Melanocyte of skin (primary cell): ENCODE data around the gene NFYC. TPM values are rescaled to one million over a fixed set of nuclear protein-coding genes. Genes with fewer than 3 reads are reported as not detected.

Experiments used
- small RNA-seq, 2 donors: library from RNA; depleted of rRNA; stranded (forward); fragments of <200 nt; gene quantifications; one replicate each; pipeline ENCODE3, GENCODE V24; 2012
- total RNA-seq, 2 donors: library from RNA; depleted of rRNA; stranded (reverse); fragments of >200 nt; gene quantifications; 2 replicates each; pipeline ENCODE4 v1.2.3, GENCODE V29; 2012

NFYC gene
- 10 to 100 TPM; 32.0 to 36.0 TPM for total RNA-seq

DNA sequence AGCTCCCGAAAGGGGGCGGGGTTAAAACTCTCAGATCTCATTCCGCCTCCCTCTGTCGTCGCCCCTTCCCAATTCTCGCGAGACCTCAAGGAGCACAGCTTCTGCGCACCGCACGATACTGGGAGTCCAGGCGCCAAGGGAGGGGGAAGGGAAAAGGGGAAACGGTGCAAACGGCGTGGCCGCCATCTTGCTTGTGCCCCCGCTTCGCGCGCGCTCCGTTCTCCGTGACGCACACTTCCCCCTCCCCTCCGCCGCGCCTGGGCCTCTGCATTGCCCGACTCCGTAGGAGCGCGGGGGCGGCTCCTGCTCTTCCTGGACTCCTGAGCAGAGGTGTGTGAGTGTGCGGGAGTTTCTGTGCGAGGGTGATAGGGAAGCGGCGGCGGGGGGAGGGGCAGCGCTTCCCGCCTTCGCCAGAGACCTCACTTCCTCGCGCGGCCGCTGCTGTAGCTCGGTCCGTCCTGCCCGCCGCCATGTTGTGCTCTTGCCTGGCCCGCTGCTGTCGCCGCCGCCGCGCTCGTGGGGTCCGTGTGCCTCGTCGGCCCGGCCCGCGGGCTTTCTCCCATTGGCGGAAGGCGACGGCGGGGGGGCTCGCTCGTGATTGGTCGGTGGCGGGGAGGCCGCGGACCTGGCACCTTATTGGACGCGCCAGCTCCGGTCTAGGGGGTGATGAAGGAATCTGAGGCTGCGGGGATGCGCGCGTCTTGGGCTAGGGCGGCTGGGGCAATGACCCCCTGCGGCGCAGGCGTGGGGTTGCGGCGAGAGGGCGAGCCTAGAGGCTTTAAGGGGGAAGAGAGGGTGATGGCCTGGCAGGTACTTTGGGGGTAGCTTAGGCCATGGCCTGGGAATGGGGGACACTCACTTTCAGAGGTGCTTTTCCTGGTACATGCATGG, at the start of gene NFYC:
TSS of gene NFYC (plus strand) at position 167 of the 891 bp plus-strand sequence. CDS start 47,140 bp downstream, outside the sequence.

DNA sequence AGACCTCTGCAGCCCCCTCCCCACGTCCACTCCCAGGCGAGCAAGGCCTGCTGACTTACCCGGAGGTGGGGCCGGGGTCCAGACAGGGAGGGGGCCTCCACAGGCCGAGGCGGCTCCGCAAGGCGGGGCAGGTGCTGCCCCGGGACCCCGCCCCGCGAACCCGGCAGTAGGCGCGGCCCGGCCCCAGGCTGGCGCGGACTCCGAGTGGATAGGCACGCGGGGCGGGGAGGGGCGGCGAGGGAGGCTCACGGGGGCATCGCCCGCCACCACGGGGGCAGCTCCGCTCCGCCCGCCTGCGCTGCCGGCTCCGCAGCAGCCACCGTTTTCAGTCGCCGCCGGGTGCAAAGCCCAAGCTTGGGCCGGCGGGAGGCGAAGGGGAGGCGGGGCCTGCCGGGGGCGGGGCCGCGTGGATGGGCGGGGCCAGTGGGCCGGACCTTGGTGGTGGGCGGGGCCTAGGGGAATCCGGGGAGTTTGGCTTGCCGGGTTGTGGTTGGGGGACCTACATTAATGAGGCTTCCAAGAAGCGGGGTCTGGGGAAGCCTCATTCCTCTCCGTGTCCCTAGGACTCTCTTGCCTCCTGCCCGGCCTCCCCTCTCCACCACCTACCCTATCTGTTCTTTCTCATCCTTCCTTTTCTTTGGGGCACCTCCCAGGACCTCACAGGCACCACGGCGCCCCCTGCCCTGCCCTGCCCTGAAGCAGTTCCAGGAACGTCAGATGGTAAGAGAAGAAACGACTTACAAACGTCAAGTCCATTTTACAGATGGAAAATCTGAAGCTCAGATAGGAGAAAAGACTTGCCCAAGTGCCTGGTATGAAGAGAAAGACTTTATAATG, 26.0 kb upstream of the NFYC start, which contains the start of gene RIMS3:
TSS of gene RIMS3 (minus strand) at position 348 of the 837 bp plus-strand sequence. CDS start 23,757 bp downstream, outside the sequence.

GRCh38 chr1:40783001-40783905, 91.7 kb downstream of the NFYC start, which contains the start of gene KCNQ4:
Gene KCNQ4, plus strand, starts transcription at chr1:40783787. Its CDS starts 307 bp downstream, at chr1:40784094.

Small RNA genes within 50 kb of the gene (small RNA-seq; reads per million reads assigned to genes)
- gene MIR30C1 (5.2 to 13.1 reads per million in 2 donors), gene MIR30E (6,548 to 9,350 reads per million in 2 donors), gene RN7SL326P (0 to 0.04 reads per million in 2 donors)

Other genes starting within 250 kb of the NFYC start
- 1 to 10 TPM; 2.0 to 2.8 TPM for gene ZFP69B, start 241.2 kb upstream of the NFYC start, total RNA-seq
- gene ZFP69, start 214.4 kb upstream of the NFYC start, total RNA-seq = 1 to 10 TPM; 4.1 to 4.7 TPM
- gene EXO5, start 182.9 kb upstream of the NFYC start, total RNA-seq = 10 to 100 TPM in 1 of 2 donors, 1 to 10 TPM in 1; 7.6 to 13.0 TPM
- 1 to 10 TPM; 3.7 to 5.2 TPM for gene ZNF684, start 160.1 kb upstream of the NFYC start, total RNA-seq
- gene RIMS3, start 26.0 kb upstream of the NFYC start, total RNA-seq = under 1 TPM; 0.69 to 1.00 TPM
- gene KCNQ4, start 92.1 kb downstream of the NFYC start, total RNA-seq = under 1 TPM; under 0.01 TPM
- under 1 TPM; 0.33 to 0.34 TPM for gene CITED4, start 170.7 kb downstream of the NFYC start, total RNA-seq